Kidney tubule cell (primary cell): ENCODE results near the gene CFAP54.

Experiments
- DNase-seq: peaks from one replicate; pipeline ENCODE4 v3.0.0-alpha.2; 2018; ENCODE audit warnings: low spot score

The CFAP54 gene

GRCh38 chr12:96828169-96828789, 338.9 kb downstream of the CFAP54 start:
- DNase-seq, result no peak

GRCh38 chr12:96829354-96829753, 340.0 kb downstream of the CFAP54 start:
- no peak for DNase-seq

DNA sequence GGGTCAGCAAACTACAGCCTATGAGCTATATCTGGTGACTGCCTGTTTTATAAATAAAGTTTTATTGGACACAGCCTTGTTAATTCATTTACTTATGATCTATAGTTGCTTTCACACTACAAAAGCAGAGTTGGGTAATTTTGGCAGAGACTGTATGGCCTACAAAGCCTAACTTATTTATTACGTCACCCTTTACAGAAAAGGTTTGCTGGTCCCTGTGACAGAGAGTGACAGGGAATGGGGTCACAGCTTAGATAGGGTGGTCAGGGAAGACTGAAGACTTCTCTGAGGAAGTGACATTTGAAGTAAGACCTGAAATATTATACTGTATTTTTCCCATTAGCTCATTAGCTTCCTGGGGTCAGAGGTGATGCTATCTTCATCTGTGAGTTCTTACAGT, 342.0 kb downstream of the CFAP54 start:
- DNase-seq, result no peak

DNA sequence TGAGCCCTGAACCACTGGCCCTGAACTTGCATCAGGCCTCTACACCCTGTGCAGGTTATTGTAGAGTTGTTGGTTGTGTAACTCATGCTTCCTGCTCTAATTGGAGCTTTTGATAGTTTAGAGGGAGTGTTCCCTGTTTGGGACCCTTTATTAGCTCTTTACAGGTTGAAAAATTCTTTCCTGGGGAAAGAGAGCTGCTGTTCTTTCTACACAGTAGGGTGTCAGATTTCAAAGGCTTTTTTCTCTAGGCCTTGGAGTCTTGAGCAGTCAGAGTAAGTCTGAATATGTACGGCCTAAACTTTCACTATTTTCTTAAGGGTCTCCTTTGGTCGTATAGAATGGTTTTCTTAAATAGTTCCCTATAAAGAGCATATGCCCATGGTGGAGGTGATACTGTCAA, 356.9 kb downstream of the CFAP54 start:
- no peak for DNase-seq

- DNase-seq, result no peak
Observed at GRCh38 chr12:96850676-96851075, 361.3 kb downstream of the CFAP54 start.

DNA sequence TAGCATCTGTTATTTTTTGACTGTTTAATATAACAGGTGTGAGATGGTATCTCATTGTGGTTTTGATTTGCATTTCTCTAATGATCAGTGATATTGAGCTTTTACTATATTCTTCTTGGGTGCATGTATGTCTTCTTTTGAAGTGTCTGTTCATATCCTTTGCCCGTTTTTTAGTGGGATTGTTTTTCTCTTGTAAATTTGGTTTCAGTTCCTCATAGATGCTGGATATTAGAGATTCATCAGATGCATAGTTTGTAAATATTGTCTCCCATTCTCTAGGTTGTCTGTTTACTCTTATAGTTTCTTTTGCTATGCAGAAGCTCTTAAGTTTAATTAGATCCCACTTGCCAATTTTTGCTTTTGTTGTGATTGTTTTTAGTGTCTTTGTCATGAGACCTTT, 368.8 kb downstream of the CFAP54 start:
- no peak for DNase-seq

- DNase-seq, result no peak
Observed at GRCh38 chr12:96861656-96862055, 372.3 kb downstream of the CFAP54 start.

GRCh38 chr12:96862326-96862725, 372.9 kb downstream of the CFAP54 start:
- DNase-seq, result peak; percentile 31

- no peak for DNase-seq
Observed at GRCh38 chr12:96864335-96864734, 375.0 kb downstream of the CFAP54 start.

- DNase-seq, result no peak
Observed at GRCh38 chr12:96866801-96867590, 377.6 kb downstream of the CFAP54 start.

DNA sequence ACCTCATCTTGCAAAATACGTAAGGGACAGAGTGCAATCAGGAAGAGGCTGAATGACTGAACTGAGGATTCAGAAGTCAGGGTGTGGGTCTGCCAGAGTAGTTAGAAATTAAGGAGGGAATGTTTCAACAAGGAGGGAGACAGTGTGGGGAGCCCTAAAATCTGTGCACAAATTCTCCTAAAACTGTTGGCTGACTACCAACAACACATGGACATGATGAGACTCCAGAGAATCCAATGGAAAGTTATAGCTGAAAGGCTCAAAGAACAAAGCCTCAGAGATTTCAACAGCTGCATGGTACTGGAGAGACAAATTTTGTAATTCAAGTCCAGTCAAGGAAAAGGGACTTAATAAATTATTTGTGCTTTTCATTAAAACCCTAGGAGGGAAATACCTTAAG, 381.6 kb downstream of the CFAP54 start:
- no peak for DNase-seq

DNA sequence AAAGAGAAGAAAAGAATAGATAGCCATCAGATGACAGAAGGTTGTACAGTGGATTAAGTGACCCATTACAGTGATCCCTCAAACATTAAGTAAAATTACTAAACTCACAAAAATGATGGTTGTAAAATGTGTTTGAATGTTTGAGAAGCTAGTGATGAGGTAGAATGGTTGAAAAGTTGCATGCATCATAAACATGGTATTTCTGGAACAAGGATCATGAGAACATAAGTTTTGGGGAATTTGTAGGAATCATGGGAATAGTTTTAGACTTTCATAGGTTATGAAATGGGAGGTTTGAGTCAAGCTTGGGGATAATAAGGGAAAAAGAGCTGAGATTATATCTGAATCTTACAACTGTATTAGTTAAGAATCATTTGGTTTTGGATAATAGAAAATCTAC, 383.6 kb downstream of the CFAP54 start:
- DNase-seq, result no peak

DNA sequence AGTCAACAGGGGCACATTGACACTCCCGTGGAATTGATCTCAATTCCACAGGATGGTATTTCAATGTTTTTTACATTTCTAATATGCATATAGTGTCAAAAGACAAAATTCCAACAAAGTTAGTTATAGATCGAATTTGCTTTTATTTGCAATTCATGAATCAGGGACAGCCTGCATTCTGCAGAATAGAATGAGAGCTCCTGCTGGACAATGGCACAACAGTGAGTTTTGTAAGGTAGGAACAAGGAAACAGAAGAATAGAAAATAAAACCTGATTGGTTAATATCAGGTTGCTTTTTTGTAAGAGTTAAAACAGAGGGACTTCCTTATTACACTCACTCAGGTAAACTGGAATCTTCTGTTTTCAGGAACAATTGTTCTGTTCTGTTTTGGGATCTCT, 384.8 kb downstream of the CFAP54 start:
- no peak for DNase-seq

DNA sequence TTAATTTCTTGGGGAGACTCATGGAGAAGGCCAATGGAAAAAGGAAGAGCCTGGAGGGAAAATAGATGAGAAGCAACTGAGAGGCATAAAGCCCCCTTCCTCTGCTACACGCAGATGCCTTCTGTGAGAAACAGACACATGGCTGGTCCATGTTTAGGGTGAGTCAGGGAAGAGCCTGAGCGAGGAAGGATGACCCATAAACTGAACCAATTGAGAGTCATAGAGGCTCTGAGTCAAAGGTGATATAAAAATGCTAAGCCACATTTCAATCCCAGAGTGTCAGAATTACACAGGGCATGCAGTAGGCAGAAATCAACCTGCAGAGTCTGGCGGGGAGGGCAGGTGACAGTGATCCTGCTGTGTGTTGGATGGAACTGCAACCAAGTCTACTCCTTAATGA, 387.6 kb downstream of the CFAP54 start:
- peak; percentile 17 for DNase-seq

GRCh38 chr12:96878704-96879103, 389.3 kb downstream of the CFAP54 start:
- DNase-seq, result no peak

DNA sequence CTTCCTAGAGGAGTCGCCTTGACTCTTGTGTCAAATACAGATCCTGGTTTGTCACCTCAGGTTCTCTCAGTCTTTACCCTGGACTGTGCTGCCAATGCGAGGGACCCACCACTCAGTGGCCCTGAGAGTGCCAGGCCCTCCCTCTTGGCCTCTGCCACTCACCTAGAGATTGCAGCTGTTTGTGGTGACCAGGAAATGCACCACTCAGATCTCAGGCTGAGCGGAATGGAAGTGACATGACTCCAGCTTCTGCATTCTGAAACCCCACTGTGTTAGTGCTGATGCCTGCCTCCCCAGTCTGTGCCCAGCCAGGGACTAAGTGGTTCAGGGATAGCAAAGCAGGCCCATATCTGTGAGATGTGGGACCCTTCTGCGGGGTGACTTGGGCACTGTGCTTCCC, 389.9 kb downstream of the CFAP54 start:
- DNase-seq, result no peak

- DNase-seq, result no peak
Observed at GRCh38 chr12:96880220-96880619, 390.8 kb downstream of the CFAP54 start.

DNA sequence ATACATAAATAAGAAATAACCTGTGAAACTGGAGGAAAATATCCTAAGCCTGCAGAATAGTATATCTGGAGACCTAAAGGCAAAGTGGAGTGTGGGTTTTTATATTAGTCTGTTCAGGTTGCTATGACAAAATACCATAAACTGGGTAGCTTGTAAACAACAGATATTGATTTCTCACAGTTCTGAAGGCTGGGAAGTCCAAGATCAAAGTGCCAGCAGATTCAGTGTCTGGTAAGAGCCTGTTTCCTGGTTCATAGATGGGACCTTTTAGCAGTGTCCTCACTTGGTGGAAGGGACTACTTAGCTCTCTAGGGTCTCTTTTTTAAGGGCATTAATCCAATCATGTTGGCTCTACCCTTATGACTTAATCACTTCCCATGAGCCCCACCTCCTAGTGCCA, 392.2 kb downstream of the CFAP54 start:
- no peak for DNase-seq

DNA sequence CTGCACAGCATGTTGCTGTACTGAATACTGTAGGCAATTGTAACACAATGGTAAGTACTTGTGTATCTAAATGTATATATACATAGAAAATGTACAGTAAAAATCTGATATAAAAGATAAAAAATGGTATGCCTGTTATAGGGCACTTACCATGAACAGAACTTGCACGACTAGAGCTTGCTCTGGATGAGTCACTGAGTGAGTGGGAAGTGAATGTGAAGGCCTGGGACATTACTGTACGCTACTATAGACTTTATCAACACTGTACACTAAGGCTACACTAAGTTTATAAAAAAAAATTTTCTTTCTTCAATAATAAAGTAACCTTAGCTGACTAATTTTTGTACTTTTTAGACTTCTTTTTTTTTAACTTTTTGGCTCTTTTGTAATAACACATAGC, 393.5 kb downstream of the CFAP54 start:
- peak; percentile 33 for DNase-seq

DNA sequence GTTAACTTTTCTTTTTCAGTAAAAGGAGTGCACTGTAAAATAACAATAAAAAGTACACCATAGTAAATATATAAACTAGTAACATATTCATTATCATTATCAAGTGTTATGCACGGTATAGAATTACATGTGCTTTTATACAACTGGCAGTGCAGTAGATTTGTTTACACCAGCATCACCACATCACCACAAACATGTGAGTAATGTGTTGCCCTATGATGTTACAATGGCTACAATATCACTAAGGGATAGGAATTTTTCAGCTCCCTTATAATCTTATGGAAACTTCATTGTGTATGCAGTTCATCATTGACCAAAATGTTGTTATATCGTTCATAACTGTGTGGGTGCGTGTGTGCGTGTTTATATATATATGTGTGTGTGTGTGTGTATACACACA, 394.2 kb downstream of the CFAP54 start:
- DNase-seq, result no peak

DNA sequence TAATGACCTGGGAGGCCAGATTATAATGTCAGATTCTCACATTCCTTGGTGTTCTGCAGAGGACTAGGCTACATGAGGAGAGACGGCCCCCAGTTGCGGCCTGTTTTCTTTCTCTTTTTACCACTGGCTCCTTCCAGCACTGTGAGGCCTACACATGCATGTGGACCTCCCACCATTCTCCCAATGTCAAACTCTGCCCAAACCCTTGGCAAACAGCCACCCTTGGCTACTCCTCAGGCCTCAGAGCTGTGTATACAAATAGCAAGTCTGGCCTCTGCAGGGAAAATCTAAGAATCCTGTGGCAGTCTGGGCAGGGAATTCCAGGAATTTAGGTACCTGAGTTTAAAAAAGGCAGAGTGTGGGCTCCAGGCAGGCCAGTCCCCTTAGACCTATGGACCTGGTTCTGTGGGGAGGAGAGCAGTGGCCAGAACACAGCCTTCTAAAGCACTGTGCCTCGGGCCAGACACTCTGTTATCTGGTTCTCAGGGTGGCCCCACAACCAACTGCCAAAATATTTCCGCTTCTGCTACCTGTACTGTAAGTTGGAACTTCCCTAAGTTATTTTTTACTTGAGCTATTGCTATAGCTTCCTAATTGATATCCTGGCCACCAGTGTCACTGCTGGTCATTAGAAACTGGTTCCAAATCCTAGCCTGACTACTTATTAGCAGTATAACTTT, 397.8 kb downstream of the CFAP54 start:
- DNase-seq, result no peak

GRCh38 chr12:96889273-96889933, 400.0 kb downstream of the CFAP54 start:
- DNase-seq, result peak; percentile 79

DNA sequence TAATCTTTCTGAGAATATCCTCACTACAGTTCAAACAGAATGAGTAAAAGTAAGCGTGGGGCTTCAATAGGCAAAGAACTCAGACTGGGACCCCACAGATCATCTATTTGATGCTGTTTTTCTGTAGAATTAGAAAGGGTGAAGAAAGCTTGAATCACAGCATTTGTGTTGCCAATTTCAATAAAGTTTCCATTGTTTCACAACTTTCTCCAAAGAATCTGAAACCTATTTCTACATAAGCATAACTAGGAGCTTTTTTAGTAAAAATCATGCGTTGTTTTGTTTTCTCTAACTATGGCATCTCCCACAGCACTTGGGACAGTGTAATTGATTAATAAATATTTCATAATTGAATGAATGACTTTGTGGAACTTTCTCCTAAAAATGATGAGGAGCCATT, 401.0 kb downstream of the CFAP54 start:
- DNase-seq, result no peak
